GM11168 (cell line): Measurements from ENCODE around the gene MECP2.

ENCODE experiments used
- in situ Hi-C: fragments of 300-500 bp; cut with MboI; formaldehyde crosslinking; loops from one replicate; pipeline ENCODE4 v1.12.0; 2022; ENCODE audit warnings: low sequenced_read_pairs; ENCODE audit not compliant: unreplicated experiment

Gene MECP2

DNA sequence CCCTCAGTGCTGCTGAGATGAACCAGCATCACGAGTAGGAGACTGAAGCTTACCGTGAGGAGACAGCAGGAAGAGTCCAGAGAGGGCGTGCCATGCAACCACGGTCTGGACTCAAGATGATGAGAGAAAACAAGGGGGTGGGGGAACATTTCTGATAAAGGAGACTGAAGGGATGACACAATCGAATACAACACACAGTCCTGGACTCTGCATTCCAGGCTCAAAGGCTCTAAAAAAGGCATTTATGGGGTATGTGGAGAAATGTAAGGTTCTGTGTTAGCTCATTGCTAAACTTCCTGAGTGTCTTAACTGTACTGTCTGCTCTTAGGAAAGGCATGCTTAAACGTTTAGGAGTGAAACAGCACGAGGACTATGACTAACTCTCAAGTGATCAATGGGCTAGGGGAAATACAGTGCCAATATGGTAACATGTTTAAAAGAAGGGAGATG, 57.2 kb downstream of the MECP2 start:
- in situ Hi-C loops, result no loop called here

DNA sequence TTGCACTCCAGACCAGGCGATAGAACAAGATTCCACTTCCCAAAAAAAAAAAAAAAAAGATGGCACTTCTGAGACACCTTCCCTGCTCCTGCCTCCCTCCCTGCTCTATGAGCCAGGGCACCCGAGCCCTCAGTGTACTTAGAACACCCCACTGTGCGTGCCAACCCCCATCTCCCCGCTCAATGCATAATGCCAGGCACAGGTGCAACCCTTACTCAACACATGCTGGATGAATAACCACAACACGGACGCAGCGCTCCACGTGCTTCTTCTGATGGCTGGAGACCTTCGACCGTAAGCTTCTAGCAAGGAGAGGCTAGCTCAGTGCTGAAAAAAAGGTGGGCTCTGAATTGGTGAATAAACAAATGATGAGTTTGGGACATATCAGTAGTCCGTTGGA, 57.9 kb downstream of the MECP2 start:
- in situ Hi-C loops, result loop anchor here (10.0 kb wide), 1 partner anchor 45 kb away; no protein-coding TSS in a partner anchor

DNA sequence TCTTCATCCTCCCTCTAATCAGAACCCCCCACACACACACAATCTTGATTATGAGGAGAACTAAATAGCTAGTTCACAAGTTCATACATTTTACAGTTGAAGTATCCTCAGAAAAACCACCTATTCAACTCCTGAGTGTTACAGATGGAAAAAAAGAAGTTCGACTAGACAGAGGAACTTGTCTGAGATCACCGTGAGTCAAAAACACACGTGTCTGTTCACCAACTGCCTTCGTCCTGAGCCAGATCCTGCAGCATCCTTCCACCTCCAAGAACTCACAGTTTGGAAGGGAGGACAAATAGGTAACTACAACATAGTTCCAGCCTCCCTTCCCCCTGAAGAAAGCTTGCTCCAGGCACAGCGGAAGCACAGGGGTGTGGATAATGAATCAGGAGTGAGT, 58.9 kb downstream of the MECP2 start:
- in situ Hi-C loops, result loop anchor here (10.0 kb wide), 1 partner anchor 46 kb away; no protein-coding TSS in a partner anchor

DNA sequence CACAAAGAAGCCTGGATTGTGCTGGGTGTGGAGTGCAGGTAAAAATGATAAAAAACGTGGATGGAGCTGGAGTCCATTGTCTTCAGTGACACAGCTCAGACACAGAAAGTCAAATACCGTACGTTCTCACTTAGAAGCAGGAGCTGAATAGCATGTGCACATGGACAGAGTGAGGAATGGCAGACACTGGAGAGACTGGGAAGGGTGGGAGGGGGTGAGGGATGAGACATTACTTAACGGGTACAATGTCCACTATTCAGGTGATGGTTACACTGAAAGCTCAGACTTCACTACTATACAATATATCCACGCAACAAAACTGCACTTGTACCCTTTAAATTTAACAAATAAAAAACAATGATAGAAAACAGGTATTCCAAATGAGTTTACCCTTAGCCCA, 59.8 kb downstream of the MECP2 start:
- in situ Hi-C loops, result loop anchor here (10.0 kb wide), 1 partner anchor 47 kb away; no protein-coding TSS in a partner anchor

DNA sequence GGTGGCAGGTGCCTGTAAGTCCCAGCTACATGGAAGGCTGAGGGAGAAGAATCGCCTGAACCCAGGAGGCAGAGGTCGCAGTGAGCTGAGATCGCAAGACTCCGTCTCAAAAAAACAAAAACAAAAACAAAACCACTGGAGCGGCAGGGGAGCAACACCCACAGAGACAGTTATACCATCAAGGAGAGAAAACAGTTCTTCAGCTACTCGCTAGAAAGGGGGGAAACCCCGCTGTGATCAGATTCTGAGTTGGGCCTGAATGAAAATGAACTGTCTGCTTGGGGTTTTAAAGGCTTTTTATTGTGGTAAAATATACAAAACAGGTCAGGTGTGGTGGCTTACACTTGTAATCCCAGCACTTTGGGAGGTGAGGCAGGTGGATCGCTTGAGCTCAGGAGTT, 61.0 kb downstream of the MECP2 start:
- in situ Hi-C loops, result loop anchor here (10.0 kb wide), 1 partner anchor 48 kb away; no protein-coding TSS in a partner anchor

DNA sequence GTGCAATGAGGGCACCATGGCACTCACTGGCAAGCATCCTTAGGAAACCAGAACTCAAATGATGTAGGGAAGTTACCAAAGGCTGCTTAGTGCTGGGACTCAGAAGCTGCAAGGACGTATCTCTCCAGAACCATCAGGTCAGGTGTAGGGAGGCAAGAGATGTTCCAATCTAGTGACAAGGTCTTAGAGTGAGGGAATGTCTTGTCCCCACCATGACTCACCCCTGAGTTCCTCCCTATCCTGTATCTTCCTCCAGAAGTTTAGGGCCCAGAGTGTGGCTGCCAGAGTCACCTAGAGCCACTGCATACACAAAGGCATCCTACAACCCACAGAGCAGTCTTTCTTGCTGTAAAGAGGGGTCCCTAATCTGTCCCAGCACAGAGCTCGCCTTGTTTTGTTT, 63.7 kb downstream of the MECP2 start:
- in situ Hi-C loops, result loop anchor here (10.0 kb wide), 1 partner anchor 51 kb away; no protein-coding TSS in a partner anchor

DNA sequence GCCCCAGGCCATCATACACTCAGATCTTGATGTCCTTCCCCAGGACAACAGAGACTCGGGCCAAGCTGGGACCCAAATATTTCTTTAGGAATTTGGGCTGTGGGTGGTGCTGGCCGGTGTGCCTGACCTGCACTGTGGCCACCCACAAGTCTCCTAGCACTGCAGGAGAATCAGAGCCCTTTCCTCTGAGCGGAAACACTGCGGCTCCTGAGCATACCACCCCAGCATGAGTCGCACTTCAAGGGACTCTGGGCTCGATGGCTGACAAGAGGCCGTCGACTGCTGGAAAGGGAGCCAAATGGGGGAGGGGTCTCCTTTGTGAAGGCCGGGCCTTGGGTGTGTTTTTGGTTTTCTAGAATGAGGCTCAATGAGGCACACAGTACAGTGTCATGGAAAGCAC, 64.9 kb downstream of the MECP2 start:
- in situ Hi-C loops, result loop anchor here (10.0 kb wide), 1 partner anchor 52 kb away; no protein-coding TSS in a partner anchor

DNA sequence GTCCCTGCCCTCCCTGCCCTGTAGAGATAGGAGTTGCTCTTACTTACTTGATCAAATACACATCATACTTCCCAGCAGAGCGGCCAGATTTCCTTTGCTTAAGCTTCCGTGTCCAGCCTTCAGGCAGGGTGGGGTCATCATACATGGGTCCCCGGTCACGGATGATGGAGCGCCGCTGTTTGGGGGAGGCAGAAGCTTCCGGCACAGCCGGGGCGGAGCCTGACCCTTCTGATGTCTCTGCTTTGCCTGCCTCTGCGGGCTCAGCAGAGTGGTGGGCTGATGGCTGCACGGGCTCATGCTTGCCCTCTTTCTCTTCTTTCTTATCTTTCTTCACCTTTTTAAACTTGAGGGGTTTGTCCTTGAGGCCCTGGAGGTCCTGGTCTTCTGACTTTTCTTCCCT, 65.4 kb downstream of the MECP2 start:
- in situ Hi-C loops, result loop anchor here (10.0 kb wide), 1 partner anchor 53 kb away; no protein-coding TSS in a partner anchor

DNA sequence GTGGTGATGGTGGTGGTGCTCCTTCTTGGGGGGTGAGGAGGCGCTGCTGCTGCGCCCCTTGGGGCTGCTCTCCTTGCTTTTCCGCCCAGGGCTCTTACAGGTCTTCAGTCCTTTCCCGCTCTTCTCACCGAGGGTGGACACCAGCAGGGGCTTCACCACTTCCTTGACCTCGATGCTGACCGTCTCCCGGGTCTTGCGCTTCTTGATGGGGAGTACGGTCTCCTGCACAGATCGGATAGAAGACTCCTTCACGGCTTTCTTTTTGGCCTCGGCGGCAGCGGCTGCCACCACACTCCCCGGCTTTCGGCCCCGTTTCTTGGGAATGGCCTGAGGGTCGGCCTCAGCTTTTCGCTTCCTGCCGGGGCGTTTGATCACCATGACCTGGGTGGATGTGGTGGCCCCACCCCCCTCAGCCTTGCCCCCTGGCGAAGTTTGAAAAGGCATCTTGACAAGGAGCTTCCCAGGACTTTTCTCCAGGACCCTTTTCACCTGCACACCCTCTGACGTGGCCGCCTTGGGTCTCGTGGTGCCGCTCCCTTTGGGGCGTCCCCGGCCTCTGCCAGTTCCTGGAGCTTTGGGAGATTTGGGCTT, 66.7 kb downstream of the MECP2 start:
- in situ Hi-C loops, result loop anchor here (10.0 kb wide), 1 partner anchor 54 kb away; no protein-coding TSS in a partner anchor

DNA sequence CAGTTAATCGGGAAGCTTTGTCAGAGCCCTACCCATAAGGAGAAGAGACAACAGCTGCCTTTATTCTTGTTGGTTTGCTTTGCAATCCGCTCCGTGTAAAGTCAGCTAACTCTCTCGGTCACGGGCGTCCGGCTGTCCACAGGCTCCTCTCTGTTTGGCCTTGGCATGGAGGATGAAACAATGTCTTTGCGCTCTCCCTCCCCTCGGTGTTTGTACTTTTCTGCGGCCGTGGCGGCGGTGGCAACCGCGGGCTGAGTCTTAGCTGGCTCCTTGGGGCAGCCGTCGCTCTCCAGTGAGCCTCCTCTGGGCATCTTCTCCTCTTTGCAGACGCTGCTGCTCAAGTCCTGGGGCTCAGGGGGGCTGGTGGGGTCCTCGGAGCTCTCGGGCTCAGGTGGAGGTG, 67.3 kb downstream of the MECP2 start:
- in situ Hi-C loops, result loop anchor here (10.0 kb wide), 1 partner anchor 55 kb away; no protein-coding TSS in a partner anchor

DNA sequence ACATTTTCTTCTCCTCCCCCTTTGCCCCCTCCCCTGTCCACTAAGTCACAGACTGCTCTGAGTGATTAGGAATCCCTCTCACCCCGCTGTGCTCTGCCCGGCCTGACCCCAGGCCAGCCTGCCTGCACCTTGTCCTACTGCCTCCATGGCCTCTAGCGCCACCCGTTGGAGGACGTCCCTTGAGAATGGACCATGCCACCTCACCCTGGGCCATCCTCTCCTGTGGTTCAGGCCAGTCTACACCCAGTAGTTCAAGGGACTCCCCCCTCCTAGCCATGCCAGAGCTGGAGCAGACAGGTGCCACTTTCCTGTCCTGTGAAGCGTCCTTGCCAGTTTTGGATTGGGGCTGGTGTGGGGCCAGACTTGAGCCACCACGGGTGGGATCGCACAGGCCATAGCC, 68.1 kb downstream of the MECP2 start:
- in situ Hi-C loops, result no loop called here

DNA sequence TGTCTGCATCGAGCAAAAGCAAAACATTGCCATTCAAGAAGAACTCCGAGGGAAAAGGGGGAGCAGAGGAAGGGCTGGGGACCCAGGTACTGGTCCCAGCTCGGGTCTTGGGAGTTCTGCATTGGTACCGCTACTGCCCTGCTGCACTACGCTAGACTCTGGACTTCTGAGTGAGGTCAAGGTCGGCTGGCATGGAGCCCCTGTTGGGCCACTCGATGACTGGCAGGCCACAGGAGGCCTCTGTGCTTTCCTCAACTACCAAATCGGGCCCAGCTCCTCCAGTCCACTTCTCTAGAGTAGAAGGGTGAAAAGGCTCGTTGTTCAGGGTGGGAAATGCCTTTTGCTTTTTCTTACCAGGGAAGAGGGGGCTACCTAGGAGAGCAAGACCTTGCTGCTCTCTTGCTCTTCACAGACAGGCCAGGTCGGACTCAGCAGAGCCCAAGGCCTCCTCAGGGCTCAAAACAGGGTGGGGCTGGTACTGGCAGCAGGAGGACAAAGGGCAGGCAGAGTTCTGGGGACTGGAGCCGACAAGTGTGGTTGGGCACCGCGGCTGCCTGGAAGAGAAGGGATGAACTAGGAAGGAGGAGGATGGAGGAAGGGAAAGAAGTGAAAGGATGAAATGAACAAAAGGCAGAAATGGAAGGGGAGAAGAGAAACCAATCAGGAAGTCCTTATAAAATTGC, 68.9 kb downstream of the MECP2 start:
- in situ Hi-C loops, result no loop called here

DNA sequence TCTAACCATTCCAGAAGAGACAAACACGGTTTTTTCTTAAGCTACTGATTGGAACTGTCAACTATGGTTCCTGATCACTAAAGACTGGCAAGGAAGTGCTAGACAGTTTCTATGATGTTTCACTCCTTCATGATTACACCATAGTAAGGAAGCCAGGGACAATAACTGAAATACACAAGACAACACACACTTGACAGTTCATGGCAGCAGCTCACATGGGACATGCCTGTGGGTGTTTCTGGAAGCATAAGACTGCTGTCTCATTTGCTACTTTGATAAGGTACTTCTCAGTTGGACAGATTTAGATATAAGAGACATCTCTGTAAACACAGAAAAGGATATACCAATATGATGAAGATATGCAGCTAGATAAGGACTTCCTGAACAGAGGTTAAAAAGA, 69.5 kb downstream of the MECP2 start:
- in situ Hi-C loops, result no loop called here

DNA sequence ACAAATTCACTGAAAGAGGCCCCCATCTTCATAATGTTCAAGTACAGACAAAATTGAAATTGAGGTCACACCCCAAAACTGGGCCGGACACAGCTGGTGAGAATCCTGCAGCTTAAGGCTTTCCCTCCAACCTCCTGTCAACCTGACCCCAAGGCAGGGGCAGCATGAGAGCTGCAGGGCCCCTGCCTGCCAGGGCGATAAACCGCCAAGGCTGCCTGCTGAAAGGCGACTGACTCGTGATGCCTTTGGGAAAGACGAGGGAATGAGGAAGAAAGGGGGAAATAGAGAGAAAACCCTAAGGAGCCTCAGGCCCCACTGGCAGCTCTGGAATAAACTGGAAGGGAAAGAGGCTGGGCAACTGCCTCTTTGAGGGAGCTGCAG, 70.5 kb downstream of the MECP2 start:
- in situ Hi-C loops, result no loop called here

DNA sequence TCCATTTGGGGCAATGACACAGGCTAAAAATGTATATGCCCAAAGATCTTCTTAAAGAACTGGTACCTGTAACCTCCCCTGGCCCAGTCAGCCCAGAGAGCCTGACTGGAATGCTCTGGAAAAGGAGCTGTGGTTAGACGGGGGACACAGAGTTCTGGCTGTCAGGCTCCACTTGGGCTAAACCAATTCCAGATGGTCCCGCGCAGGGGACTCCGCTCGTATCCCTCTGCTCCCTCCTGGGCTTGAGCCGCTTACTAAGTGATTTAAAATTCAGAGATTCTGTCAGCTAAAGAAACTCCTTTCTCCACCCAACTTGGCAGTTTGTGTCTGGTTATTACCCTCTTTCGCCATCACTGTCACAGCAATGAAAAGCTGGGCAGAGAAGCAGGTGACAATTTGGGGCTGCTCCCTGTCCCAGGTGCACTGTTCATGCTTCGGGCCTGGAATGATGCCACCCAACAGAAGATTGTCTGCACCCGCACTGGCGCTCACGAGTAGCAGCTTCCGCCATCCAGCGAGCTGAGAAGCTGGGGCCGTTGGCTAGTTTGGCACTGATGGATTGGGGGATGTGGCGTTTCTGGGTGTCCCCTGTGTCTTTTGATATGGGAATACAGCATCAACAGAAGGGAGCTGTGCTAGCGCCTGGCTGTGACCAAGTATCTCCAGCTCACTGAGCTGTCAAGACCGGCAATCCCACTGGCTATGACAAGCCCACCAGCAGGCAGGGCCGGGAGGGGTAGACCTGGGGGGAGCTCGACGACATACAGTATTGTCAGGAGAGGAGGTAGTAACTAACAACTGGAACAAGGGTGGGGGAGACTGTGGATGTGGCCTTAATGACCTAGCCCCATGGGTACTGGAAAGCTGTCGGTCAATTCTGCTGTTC, 71.1 kb downstream of the MECP2 start:
- in situ Hi-C loops, result no loop called here

DNA sequence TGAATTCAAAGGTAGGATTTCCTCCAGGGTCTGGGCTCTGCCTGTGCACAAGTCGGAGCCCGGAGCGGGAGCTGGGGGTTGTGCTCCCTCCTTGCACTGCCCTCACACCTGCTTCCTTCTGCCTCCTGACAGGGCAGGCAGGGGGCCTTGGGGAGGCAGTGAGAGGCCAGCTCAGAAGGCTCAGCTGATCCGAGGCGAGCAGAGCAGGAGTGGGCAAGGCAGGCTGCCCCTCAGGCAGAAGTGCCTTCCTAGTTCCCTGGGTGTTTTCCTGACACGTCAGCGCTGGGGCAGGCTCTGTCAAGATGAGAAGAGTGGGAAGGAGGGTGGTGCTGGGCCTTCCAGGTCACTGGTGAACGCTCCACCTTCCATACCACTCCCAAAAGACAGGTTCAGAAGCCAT, 72.3 kb downstream of the MECP2 start:
- in situ Hi-C loops, result no loop called here

DNA sequence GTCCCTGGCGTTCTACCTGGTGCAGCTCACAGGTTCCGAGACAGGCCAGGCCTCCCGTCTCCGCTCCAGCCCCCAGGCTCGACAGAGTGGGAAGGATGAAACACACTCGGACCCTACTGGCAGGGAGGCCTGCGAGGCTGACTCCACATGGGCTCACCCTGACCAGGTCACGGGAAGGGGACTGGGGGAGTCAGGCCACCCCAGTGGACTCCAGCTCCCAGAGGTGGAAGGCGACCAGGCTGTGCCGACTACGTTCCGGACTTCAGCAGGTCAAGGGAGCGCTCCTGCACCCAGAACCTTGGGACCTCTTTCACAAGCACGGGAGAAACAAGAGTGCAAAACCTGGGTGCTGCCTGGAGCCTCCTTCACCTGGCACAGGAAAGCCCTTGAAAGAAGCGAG, 73.2 kb downstream of the MECP2 start:
- in situ Hi-C loops, result no loop called here

DNA sequence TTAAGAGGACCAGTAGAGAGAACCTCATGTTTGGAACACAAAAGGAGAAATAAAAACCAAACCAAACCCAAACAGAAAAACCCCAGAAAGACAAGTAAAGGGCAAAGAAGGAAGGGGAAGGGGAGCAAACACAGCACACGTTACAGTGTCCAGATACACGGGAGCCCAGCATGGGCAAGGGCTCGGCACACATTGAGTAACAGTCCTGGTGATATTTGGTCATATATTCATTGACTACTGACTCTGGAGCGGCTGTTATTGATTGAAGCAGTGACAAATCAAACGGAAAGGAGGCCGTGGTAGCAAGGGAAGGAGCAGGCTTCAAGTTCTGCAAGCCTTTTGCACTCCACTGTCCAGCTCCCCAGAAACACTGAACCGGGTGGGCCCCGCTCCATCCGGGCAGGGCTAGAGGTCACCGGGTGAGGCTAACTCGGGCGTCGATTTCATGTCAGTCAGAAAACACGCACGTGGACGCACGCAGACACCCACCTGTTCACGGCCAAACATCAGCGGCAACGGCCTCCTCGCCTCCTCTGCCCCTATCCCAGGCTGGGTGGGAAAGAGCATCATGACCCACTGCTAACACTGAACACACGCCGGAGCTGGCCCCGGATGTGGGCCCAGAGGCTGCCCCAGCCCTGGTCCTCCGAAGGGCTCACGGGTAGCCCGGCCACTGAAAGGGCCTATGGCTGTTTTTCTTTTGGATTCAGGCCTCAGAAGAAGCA, 74.1 kb downstream of the MECP2 start:
- in situ Hi-C loops, result no loop called here

DNA sequence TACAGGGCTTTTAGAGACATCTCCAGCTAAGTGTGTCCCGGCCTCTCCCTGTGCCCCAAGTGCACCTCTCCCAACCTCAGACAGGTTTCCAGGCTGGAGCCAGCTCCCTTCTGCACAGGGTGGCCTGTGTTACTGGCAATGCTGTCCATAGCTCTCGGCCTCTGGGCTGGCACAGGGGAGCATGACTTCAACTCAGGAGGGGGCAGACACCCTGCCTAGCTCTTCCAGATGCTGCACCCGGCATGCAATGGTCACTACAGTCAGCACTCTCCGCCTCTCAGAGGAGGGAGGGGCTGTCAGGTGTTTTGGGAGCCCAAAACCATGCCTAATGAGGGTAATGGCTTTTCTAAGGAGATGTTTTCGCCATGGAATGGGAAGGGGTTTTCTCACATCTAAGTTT, 75.4 kb downstream of the MECP2 start:
- in situ Hi-C loops, result no loop called here

DNA sequence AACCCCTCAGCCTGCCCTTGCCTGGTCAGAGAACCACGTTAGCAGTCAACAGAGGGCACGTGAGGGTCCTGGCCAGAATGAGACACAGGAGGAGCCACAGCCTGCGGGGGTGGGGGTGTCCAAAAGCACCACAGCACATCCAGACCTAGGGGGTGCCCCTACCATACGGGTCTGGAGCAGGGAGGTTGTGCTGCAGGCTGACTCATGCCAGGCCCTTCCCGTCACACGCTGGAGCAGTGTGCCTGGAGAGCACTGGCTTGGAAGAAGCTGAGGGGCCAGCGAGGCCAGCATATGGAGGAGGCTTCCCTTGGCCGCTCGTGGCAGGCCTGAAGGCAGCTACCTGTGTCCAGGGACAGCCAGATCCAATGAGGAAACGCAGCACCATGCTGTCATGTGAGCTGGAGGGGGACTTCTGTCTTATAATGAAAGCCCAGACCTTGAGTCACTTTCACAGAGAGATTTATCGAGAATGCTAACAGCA, 76.3 kb downstream of the MECP2 start:
- in situ Hi-C loops, result no loop called here
